ENCODE measurements around the gene DMRT1.

DNA sequence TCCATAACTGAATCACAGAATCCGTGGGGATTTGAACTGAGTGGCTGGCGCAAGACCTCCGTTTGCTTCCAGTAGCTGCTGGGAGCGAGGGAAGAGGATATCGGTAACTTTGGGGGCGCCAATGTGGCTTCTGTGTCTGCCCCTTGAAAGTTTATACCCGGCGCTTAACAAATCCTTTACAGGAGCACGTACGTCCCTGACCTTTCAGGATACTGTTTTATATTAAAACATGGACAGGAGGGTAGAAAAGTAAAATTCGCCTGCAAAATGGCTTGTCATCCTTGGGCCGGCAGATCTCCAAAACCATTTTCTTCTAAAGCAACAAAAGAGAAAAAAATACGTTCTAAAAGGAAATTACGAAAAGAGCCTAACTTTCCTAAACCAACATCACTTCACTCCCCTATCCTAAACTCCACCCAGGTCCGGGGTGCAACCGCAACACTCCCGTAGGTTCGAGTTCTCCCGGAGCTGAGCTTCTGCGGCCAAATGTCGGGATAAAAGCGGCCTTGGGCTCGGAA lies 134.3 kb downstream of the DMRT1 start:
- TF ChIP-seq EP300 (IDR thresholded peaks at IDR 0.05) = no peak
- no peak for TF ChIP-seq CTCF (IDR thresholded peaks at IDR 0.05)
- no peak for TF ChIP-seq POLR2A (IDR thresholded peaks at IDR 0.05)
- TF ChIP-seq POLR2AphosphoS5 (IDR thresholded peaks at IDR 0.05) = no peak

Data from upper lobe of left lung (tissue), 4 donors.